ENCODE measurements around the gene HDHD3.

The HDHD3 gene

DNA sequence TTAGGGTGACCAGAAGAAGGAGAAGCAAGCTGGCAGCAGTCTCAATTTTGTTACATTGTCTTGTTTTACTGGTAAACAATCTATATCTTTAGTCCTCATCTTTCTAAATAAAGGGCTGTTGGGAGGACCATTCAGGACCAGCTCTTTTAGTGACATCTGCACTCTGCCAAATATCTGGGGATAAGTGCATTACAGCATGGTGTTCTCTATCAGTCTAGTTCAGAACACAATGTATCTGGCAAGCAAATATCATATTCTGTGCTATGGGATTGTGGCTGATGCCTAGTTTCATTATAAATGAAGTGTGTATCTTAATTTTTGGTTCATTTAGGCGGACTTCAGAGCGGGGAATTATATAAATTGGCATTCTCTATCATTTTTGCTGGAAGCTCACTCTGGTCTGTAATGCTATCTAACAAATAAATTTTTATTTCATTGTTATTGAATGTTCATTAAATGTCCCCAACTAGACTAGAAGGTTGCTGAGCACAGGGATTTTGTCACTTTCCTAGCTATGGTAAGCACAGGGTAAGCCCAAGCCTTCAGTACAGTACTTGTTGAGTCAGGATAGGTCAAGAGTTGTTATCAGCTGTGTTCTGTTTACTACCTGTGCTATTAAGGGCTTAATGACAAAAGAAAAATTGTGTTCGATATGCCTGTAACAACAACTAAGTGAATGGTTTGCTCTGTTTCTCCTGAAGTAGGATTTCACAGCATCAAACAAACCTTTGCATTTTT lies 48.6 kb downstream of the HDHD3 start:
- no peak for DNase-seq (ENCODE audit: low read depth)

- no peak for DNase-seq (ENCODE audit: low read depth)
Measured at GRCh38 chr9:113326230-113326629, 50.6 kb downstream of the HDHD3 start.

All from stromal cell of bone marrow (primary cell).